HG03066 (cell line): ENCODE results near the gene RAD51B.
"Not testable (repeated sequence)": the region's sequence is repeated elsewhere in the genome, so short reads cannot be mapped to it uniquely, and the experiment has no call there.

Source experiments
- ATAC-seq: cut with Tn5 transposase; IDR thresholded peaks from one replicate; pipeline ENCODE4 v1.9.1; 2021; ENCODE audit warnings: low read depth; ENCODE audit not compliant: unreplicated experiment

RAD51B gene

GRCh38 chr14:68160779-68161546 lies 341.4 kb downstream of the RAD51B start:
- ATAC-seq, result no peak

- ATAC-seq, result no peak
Measured at GRCh38 chr14:68162887-68163286, 343.3 kb downstream of the RAD51B start.

- no peak for ATAC-seq
Measured at GRCh38 chr14:68164711-68165113, 345.1 kb downstream of the RAD51B start.

GRCh38 chr14:68165274-68165843 lies 345.8 kb downstream of the RAD51B start:
- ATAC-seq, result no peak

- no peak for ATAC-seq
Measured at GRCh38 chr14:68166731-68167382, 347.3 kb downstream of the RAD51B start.

GRCh38 chr14:68167383-68168087 lies 348.0 kb downstream of the RAD51B start:
- ATAC-seq, result no peak

- no peak for ATAC-seq
Measured at GRCh38 chr14:68168460-68169109, 349.0 kb downstream of the RAD51B start.

- ATAC-seq, result no peak
Measured at GRCh38 chr14:68172216-68172615, 352.6 kb downstream of the RAD51B start.

- ATAC-seq, result no peak
Measured at GRCh38 chr14:68172627-68173026, 353.0 kb downstream of the RAD51B start.

GRCh38 chr14:68173227-68173972 lies 353.8 kb downstream of the RAD51B start:
- no peak for ATAC-seq

- no peak for ATAC-seq
Measured at GRCh38 chr14:68174446-68174845, 354.9 kb downstream of the RAD51B start.

- ATAC-seq, result no peak
Measured at GRCh38 chr14:68176687-68177086, 357.1 kb downstream of the RAD51B start.

GRCh38 chr14:68177728-68178127 lies 358.1 kb downstream of the RAD51B start:
- no peak for ATAC-seq

- ATAC-seq, result no peak
Measured at GRCh38 chr14:68178282-68178681, 358.7 kb downstream of the RAD51B start.

GRCh38 chr14:68181519-68182326 lies 362.1 kb downstream of the RAD51B start:
- ATAC-seq, result no peak

GRCh38 chr14:68182492-68182891 lies 362.9 kb downstream of the RAD51B start:
- no peak for ATAC-seq

- not testable (repeated sequence) for ATAC-seq
Measured at GRCh38 chr14:68186500-68187276, 367.1 kb downstream of the RAD51B start.

GRCh38 chr14:68188174-68188573 lies 368.6 kb downstream of the RAD51B start:
- ATAC-seq, result no peak
